Activated CD8-positive, alpha-beta memory T cell treated with anti-CD3 and anti-CD28 coated beads, Interleukin-2, amount 10 ng/mL, durations not matched to agents 7 days and 5 days (primary cell): Measurements from ENCODE around the gene SYT9. TPM values are rescaled to one million over a fixed set of nuclear protein-coding genes. Genes with fewer than 3 reads are reported as not detected.

Source experiments
- ATAC-seq: fragments of 150-1000 bp; cut with Tn5 transposase; one replicate; pipeline ENCODE4 v1.10.0; 2021; ENCODE audit warnings: moderate library complexity
- CTCF ChIA-PET: fragments of 350-600 bp; sonication (Branson Sonifier 250); formaldehyde crosslinking; loops from one replicate; lab custom pipeline; 2021; ENCODE audit warnings: antibody characterized with exemption; lab: Charles Lee
- DNase-seq: peaks from one replicate; pipeline ENCODE4 v3.0.0-alpha.2; 2020
- H3K27ac Mint-ChIP-seq: one replicate; pipeline ENCODE4 v1.8.0; 2021; ENCODE audit warnings: mild to moderate bottlenecking, mixed read lengths
- H3K27me3 Mint-ChIP-seq: one replicate; pipeline ENCODE4 v1.8.0; 2021; ENCODE audit warnings: mixed read lengths
- H3K36me3 Mint-ChIP-seq: one replicate; pipeline ENCODE4 v1.8.0; 2021; ENCODE audit warnings: mild to moderate bottlenecking, mixed read lengths
- H3K4me1 Mint-ChIP-seq: one replicate; pipeline ENCODE4 v1.8.0; 2021; ENCODE audit warnings: mixed read lengths
- H3K4me3 Mint-ChIP-seq: one replicate; pipeline ENCODE4 v1.8.0; 2021; ENCODE audit warnings: mild to moderate bottlenecking, moderate library complexity, mixed read lengths
- H3K9me3 Mint-ChIP-seq: one replicate; pipeline ENCODE4 v1.8.0; 2022; ENCODE audit warnings: low read depth, mixed read lengths
- total RNA-seq, 2 experiments: library from RNA; stranded (reverse); gene quantifications; one replicate each; pipeline ENCODE4 v1.2.3, GENCODE V29; 2021

Gene SYT9
- total RNA-seq, 2 experiments from 2014 or later: not detected

DNA sequence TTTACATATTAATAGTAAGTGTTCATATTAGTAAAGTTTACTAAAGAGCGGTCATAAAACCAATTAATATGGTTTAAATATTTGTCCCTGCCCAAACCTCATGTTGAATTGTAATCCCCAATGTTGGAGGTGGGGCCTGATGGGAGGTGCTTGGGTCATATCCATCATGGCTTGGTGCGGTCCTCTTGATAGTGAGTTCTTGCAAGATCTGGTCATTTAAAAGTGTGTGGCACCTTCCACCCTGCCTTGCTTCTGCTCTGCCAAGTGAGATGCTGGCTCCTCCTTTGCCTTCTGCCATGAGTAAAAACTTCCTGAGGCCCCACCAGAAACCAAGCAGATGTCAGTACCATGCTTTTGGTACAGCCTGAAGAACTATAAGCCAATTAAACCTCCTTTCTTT lies 178.8 kb downstream of the SYT9 start:
- Mint-ChIP-seq H3K9me3 (no peaks in the 10 kb centered on the region), H3K27ac (no peak overlapping the region), H3K4me3 (no peak overlapping the region), H3K36me3 (no peaks in the 10 kb centered on the region), H3K27me3 (peaks cover 2% of the 10 kb centered on the region), H3K4me1 (no peaks in the 10 kb centered on the region)
- CTCF ChIA-PET: no interaction called here
- ATAC-seq: no peak
- no peak for DNase-seq

- no peak overlapping the region for H3K4me3 Mint-ChIP-seq
- peaks cover 2% of the 10 kb centered on the region for H3K27me3 Mint-ChIP-seq
- peaks cover 7% of the 10 kb centered on the region for H3K36me3 Mint-ChIP-seq
- CTCF ChIA-PET: no interaction called here
- peaks cover 14% of the 10 kb centered on the region for H3K4me1 Mint-ChIP-seq
- ATAC-seq (no peak), DNase-seq (no peak)
- no peaks in the 10 kb centered on the region for H3K9me3 Mint-ChIP-seq
- H3K27ac Mint-ChIP-seq: no peak overlapping the region
Measured at GRCh38 chr11:7435176-7435575, 183.5 kb downstream of the SYT9 start.

- no peaks in the 10 kb centered on the region for H3K9me3 Mint-ChIP-seq
- H3K27me3 Mint-ChIP-seq: no peaks in the 10 kb centered on the region
- CTCF ChIA-PET: interaction anchor here (1.4 kb wide), 1 partner anchor 251 kb away, joined by 4 read pairs; no protein-coding TSS in a partner anchor
- ATAC-seq: no peak
- DNase-seq: no peak
- H3K4me3 Mint-ChIP-seq: no peak overlapping the region
- peaks cover 14% of the 10 kb centered on the region for H3K4me1 Mint-ChIP-seq
- H3K27ac Mint-ChIP-seq: peak overlapping the region; percentile 41
- peaks cover 7% of the 10 kb centered on the region for H3K36me3 Mint-ChIP-seq
Measured at GRCh38 chr11:7436146-7436545, 184.4 kb downstream of the SYT9 start.

DNA sequence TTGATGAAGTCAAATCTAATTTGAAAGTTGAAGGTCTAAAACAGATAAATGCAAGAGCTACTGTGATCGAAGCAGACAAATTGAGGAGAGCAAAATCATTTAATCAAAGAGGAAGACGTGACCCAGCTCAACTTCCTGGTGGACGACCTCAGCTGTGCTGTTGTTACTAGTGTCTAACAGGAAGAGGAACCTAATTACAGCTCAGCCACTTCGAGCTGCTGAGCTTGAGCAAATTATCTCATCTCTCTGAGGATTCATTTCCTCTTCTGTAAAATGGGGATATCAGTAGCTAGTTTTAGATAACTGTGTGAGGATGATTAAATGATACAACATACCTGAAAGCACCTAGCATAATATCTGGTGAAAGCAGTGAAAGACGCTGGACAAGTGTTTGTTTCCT lies 185.0 kb downstream of the SYT9 start:
- no peaks in the 10 kb centered on the region for H3K27me3 Mint-ChIP-seq
- H3K27ac Mint-ChIP-seq: peak overlapping the region; percentile 86
- H3K36me3 Mint-ChIP-seq: peaks cover 7% of the 10 kb centered on the region
- CTCF ChIA-PET: interaction anchor here (0.7 to 1.6 kb wide), 4 partner anchors 74 to 251 kb away, joined by 3 to 4 read pairs (median 3); no protein-coding TSS in a partner anchor
- H3K9me3 Mint-ChIP-seq: no peaks in the 10 kb centered on the region
- peak; percentile 59 for DNase-seq
- H3K4me1 Mint-ChIP-seq: peaks cover 14% of the 10 kb centered on the region
- ATAC-seq: peak; percentile 84
- H3K4me3 Mint-ChIP-seq: no peak overlapping the region

GRCh38 chr11:7437696-7438095 lies 186.0 kb downstream of the SYT9 start:
- no peak overlapping the region for H3K27ac Mint-ChIP-seq
- H3K27me3 Mint-ChIP-seq: no peaks in the 10 kb centered on the region
- H3K36me3 Mint-ChIP-seq: peaks cover 7% of the 10 kb centered on the region
- no peaks in the 10 kb centered on the region for H3K9me3 Mint-ChIP-seq
- DNase-seq (no peak), ATAC-seq (no peak)
- CTCF ChIA-PET: interaction anchor here (1.4 to 1.6 kb wide), 2 partner anchors 73 to 250 kb away, joined by 3 to 4 read pairs; no protein-coding TSS in a partner anchor
- H3K4me3 Mint-ChIP-seq: no peak overlapping the region
- peaks cover 14% of the 10 kb centered on the region for H3K4me1 Mint-ChIP-seq

DNA sequence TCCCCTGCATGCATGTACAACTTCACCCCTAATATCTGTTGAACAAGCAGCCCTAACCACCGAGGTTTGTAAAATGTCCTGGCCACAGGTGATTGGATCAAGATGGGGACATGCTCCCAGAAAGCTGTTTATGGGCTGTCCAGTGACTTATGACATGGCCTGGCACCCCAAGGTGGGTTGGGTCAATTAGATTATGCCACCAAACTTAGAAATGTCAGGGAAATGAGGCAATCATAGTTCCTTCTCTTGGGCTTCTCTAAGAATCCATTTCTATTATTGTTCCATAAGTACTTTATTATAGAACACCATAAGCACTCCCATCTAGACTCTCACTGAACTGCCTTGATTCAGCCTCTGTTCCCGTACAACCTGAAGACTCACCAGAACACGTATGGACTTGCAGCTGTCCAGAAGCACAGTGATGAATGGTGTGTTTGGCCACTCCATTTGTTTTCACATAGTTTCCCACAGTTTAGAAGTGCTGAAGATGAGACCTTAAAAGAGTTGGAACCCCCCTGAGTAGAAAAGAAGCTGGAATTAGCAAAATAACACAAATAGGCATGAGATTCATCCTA lies 188.1 kb downstream of the SYT9 start:
- Mint-ChIP-seq H3K36me3 (peaks cover 7% of the 10 kb centered on the region), H3K27me3 (peaks cover 4% of the 10 kb centered on the region), H3K9me3 (no peaks in the 10 kb centered on the region), H3K27ac (no peak overlapping the region), H3K4me3 (no peak overlapping the region), H3K4me1 (peaks cover 14% of the 10 kb centered on the region)
- no peak for ATAC-seq
- CTCF ChIA-PET: interaction anchor here (0.9 kb wide), 1 partner anchor 87 kb away, joined by 3 read pairs; no protein-coding TSS in a partner anchor
- no peak for DNase-seq

- CTCF ChIA-PET: interaction anchor here (0.6 to 3.4 kb wide), 23 partner anchors 8 to 688 kb away, joined by 3 to 25 read pairs (median 4); no protein-coding TSS in a partner anchor
Measured at GRCh38 chr11:7442588-7443215, 191.0 kb downstream of the SYT9 start.

GRCh38 chr11:7444091-7444981 lies 192.6 kb downstream of the SYT9 start:
- Mint-ChIP-seq H3K27ac (no peak overlapping the region), H3K4me1 (no peaks in the 10 kb centered on the region), H3K36me3 (no peaks in the 10 kb centered on the region), H3K27me3 (peaks cover 8% of the 10 kb centered on the region), H3K4me3 (no peak overlapping the region), H3K9me3 (no peaks in the 10 kb centered on the region)
- no peak for DNase-seq
- no peak for ATAC-seq
- CTCF ChIA-PET: interaction anchor here (3.4 kb wide), 1 partner anchor 347 kb away, joined by 25 read pairs; no protein-coding TSS in a partner anchor

More at GRCh38 chr11:7442588-7443215, 191.0 kb downstream of the SYT9 start:
- Mint-ChIP-seq H3K4me1 (no peaks in the 10 kb centered on the region), H3K9me3 (no peaks in the 10 kb centered on the region), H3K27me3 (peaks cover 8% of the 10 kb centered on the region), H3K27ac (no peak overlapping the region), H3K36me3 (no peaks in the 10 kb centered on the region), H3K4me3 (no peak overlapping the region)
- DNase-seq (peak; percentile 82), ATAC-seq (peak; percentile 84)

- Mint-ChIP-seq H3K36me3 (no peaks in the 10 kb centered on the region), H3K4me1 (no peaks in the 10 kb centered on the region), H3K4me3 (no peak overlapping the region), H3K9me3 (no peaks in the 10 kb centered on the region), H3K27ac (no peak overlapping the region), H3K27me3 (peaks cover 8% of the 10 kb centered on the region)
- DNase-seq (no peak), ATAC-seq (no peak)
- CTCF ChIA-PET: no interaction called here
Measured at GRCh38 chr11:7445564-7445963, 193.9 kb downstream of the SYT9 start.

- CTCF ChIA-PET: interaction anchor here (1.0 kb wide), 1 partner anchor 95 kb away, joined by 3 read pairs; no protein-coding TSS in a partner anchor
- no peak overlapping the region for H3K27ac Mint-ChIP-seq
Measured at GRCh38 chr11:7448201-7448600, 196.5 kb downstream of the SYT9 start.

DNA sequence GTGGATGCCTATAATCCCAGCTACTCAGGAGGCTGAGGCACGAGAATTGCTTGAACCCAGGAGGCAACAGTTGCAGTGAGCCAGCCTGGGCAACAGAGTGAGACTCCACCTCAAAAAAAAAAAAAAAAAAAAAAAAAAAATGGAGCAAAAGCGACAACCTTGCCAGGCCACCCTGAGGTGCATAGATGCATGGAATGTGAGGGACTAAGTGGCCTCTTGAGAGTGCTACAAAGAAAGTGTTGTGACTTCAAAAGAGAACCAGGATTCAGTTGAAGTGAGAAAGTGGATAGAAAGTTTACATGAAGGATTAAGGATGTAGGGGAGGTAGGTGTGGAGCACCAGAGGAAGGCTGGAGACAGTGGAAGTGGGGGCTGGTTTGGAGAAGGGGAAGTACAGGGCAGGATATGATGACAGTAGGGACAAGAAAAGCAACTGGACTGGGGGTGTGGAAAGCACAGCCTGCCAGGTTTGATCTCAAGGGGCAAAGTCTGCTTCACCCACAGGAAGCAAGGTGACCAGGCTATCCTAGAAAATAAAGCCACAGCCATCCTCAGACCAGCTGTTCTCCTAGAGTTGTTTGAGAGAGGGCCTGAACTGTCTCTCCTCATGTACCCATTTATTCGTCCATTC lies 197.6 kb downstream of the SYT9 start:
- DNase-seq (no peak), ATAC-seq (no peak)
- H3K9me3 Mint-ChIP-seq: no peaks in the 10 kb centered on the region
- CTCF ChIA-PET: no interaction called here
- H3K27ac Mint-ChIP-seq: no peak overlapping the region
- H3K27me3 Mint-ChIP-seq: peaks cover 7% of the 10 kb centered on the region
- no peaks in the 10 kb centered on the region for H3K4me1 Mint-ChIP-seq
- H3K36me3 Mint-ChIP-seq: no peaks in the 10 kb centered on the region
- H3K4me3 Mint-ChIP-seq: no peak overlapping the region

More at GRCh38 chr11:7448201-7448600, 196.5 kb downstream of the SYT9 start:
- H3K27me3 Mint-ChIP-seq: peaks cover 8% of the 10 kb centered on the region
- DNase-seq (no peak), ATAC-seq (no peak)
- no peaks in the 10 kb centered on the region for H3K9me3 Mint-ChIP-seq
- no peaks in the 10 kb centered on the region for H3K36me3 Mint-ChIP-seq
- no peak overlapping the region for H3K4me3 Mint-ChIP-seq
- no peaks in the 10 kb centered on the region for H3K4me1 Mint-ChIP-seq

GRCh38 chr11:7449841-7450214 lies 198.1 kb downstream of the SYT9 start:
- ATAC-seq: no peak
- Mint-ChIP-seq H3K9me3 (no peaks in the 10 kb centered on the region), H3K4me1 (no peaks in the 10 kb centered on the region), H3K36me3 (no peaks in the 10 kb centered on the region), H3K27me3 (peaks cover 4% of the 10 kb centered on the region), H3K27ac (no peak overlapping the region), H3K4me3 (no peak overlapping the region)
- DNase-seq: no peak
- CTCF ChIA-PET: interaction anchor here (1.3 kb wide), 1 partner anchor 98 kb away, joined by 3 read pairs; no protein-coding TSS in a partner anchor

GRCh38 chr11:7450836-7451235 lies 199.1 kb downstream of the SYT9 start:
- Mint-ChIP-seq H3K4me1 (no peaks in the 10 kb centered on the region), H3K9me3 (no peaks in the 10 kb centered on the region), H3K27ac (no peak overlapping the region), H3K4me3 (no peak overlapping the region), H3K27me3 (no peaks in the 10 kb centered on the region), H3K36me3 (no peaks in the 10 kb centered on the region)
- ATAC-seq (no peak), DNase-seq (no peak)
- CTCF ChIA-PET: interaction anchor here (0.6 to 1.3 kb wide), 2 partner anchors 8 to 97 kb away, joined by 3 read pairs; no protein-coding TSS in a partner anchor
